NCI-H1930 (cell line): ENCODE measurements around the gene MTR.
"Not testable (repeated sequence)": the region's sequence is repeated elsewhere in the genome, so short reads cannot be mapped to it uniquely, and the experiment has no call there.

Experiments
- DNase-seq, 2 experiments: peaks; one replicate each; lab custom pipeline; 2025; lab: John Stamatoyannopoulos, UW

The MTR gene

GRCh38 chr1:236907205-236907604 lies 112.1 kb downstream of the MTR start:
- no peak for DNase-seq

- DNase-seq, result no peak
These were observed 113.6 kb downstream of the MTR start for GRCh38 chr1:236908669-236909068.

- not testable (repeated sequence) for DNase-seq
These were observed 116.0 kb downstream of the MTR start for GRCh38 chr1:236911047-236911446.

- DNase-seq, result no peak
These were observed 118.4 kb downstream of the MTR start for GRCh38 chr1:236913371-236914037.

GRCh38 chr1:236914375-236914774 lies 119.3 kb downstream of the MTR start:
- DNase-seq, result no peak

- no peak for DNase-seq
These were observed 121.2 kb downstream of the MTR start for GRCh38 chr1:236916131-236916800.

GRCh38 chr1:236917448-236917847 lies 122.4 kb downstream of the MTR start:
- no peak for DNase-seq

GRCh38 chr1:236920286-236920894 lies 125.3 kb downstream of the MTR start:
- no peak for DNase-seq

GRCh38 chr1:236921610-236922009 lies 126.5 kb downstream of the MTR start:
- DNase-seq, result no peak

GRCh38 chr1:236922190-236922589 lies 127.1 kb downstream of the MTR start:
- DNase-seq, result no peak

GRCh38 chr1:236925386-236925785 lies 130.3 kb downstream of the MTR start:
- DNase-seq, result no peak

GRCh38 chr1:236930503-236930902 lies 135.4 kb downstream of the MTR start:
- DNase-seq, result no peak

GRCh38 chr1:236938760-236939159 lies 143.7 kb downstream of the MTR start:
- no peak for DNase-seq

GRCh38 chr1:236942431-236942830 lies 147.3 kb downstream of the MTR start:
- no peak for DNase-seq

GRCh38 chr1:236944556-236944955 lies 149.5 kb downstream of the MTR start:
- DNase-seq, result no peak

GRCh38 chr1:236945002-236945401 lies 149.9 kb downstream of the MTR start:
- no peak for DNase-seq

GRCh38 chr1:236947794-236948193 lies 152.7 kb downstream of the MTR start:
- DNase-seq, result no peak

- no peak for DNase-seq
These were observed 153.3 kb downstream of the MTR start for GRCh38 chr1:236948381-236948780.

- DNase-seq, result no peak
These were observed 153.9 kb downstream of the MTR start for GRCh38 chr1:236948996-236949395.

GRCh38 chr1:236950365-236950764 lies 155.3 kb downstream of the MTR start:
- DNase-seq, result no peak

- no peak for DNase-seq
These were observed 156.6 kb downstream of the MTR start for GRCh38 chr1:236951672-236952071.

- no peak for DNase-seq
These were observed 157.3 kb downstream of the MTR start for GRCh38 chr1:236952246-236953003.
